HG02571 (cell line): ENCODE measurements around the gene WNT4.

Experiments used
- ATAC-seq: cut with Tn5 transposase; IDR thresholded peaks from one replicate; pipeline ENCODE4 v1.9.1; 2021; ENCODE audit warnings: mild to moderate bottlenecking, moderate library complexity; ENCODE audit not compliant: unreplicated experiment

Gene WNT4

GRCh38 chr1:22164841-22165808 lies 22.2 kb upstream of the WNT4 start:
- ATAC-seq = no peak

GRCh38 chr1:22163564-22163963 lies 20.7 kb upstream of the WNT4 start:
- ATAC-seq = no peak

- ATAC-seq = no peak
These were observed 20.2 kb upstream of the WNT4 start for GRCh38 chr1:22163137-22163536.

GRCh38 chr1:22159891-22160290 lies 17.0 kb upstream of the WNT4 start:
- no peak for ATAC-seq

- ATAC-seq = no peak
These were observed 15.8 kb upstream of the WNT4 start for GRCh38 chr1:22158654-22159053.

- ATAC-seq = no peak
These were observed 14.6 kb upstream of the WNT4 start for GRCh38 chr1:22157359-22157966.

- ATAC-seq = no peak
These were observed 12.6 kb upstream of the WNT4 start for GRCh38 chr1:22155517-22155916.

GRCh38 chr1:22154626-22155025 lies 11.7 kb upstream of the WNT4 start:
- ATAC-seq = no peak

- no peak for ATAC-seq
These were observed 11.0 kb upstream of the WNT4 start for GRCh38 chr1:22153660-22154437.

- ATAC-seq = no peak
These were observed 8.0 kb upstream of the WNT4 start for GRCh38 chr1:22150923-22151322.

GRCh38 chr1:22142315-22143064 lies 407 bp downstream of the WNT4 start:
- ATAC-seq = no peak

- no peak for ATAC-seq
These were observed 1.2 kb downstream of the WNT4 start for GRCh38 chr1:22141554-22142314.

- no peak for ATAC-seq
These were observed 2.2 kb downstream of the WNT4 start for GRCh38 chr1:22140694-22141093.

- no peak for ATAC-seq
These were observed 3.1 kb downstream of the WNT4 start for GRCh38 chr1:22139817-22140216.

- no peak for ATAC-seq
These were observed 3.8 kb downstream of the WNT4 start for GRCh38 chr1:22139066-22139594.

- ATAC-seq = no peak
These were observed 5.7 kb downstream of the WNT4 start for GRCh38 chr1:22137004-22137720.

- no peak for ATAC-seq
These were observed 9.0 kb downstream of the WNT4 start for GRCh38 chr1:22133931-22134324.

- no peak for ATAC-seq
These were observed 9.5 kb downstream of the WNT4 start for GRCh38 chr1:22133247-22133930.
